ENCODE results near the gene EFCAB13.
A peak's percentile ranks its signal among the peaks of the same experiment; 100 is the strongest.

- TF ChIP-seq, protein P1, sequence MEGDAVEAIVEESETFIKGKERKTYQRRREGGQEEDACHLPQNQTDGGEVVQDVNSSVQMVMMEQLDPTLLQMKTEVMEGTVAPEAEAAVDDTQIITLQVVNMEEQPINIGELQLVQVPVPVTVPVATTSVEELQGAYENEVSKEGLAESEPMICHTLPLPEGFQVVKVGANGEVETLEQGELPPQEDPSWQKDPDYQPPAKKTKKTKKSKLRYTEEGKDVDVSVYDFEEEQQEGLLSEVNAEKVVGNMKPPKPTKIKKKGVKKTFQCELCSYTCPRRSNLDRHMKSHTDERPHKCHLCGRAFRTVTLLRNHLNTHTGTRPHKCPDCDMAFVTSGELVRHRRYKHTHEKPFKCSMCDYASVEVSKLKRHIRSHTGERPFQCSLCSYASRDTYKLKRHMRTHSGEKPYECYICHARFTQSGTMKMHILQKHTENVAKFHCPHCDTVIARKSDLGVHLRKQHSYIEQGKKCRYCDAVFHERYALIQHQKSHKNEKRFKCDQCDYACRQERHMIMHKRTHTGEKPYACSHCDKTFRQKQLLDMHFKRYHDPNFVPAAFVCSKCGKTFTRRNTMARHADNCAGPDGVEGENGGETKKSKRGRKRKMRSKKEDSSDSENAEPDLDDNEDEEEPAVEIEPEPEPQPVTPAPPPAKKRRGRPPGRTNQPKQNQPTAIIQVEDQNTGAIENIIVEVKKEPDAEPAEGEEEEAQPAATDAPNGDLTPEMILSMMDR (IDR thresholded peaks at IDR 0.05): no peak
- TF ChIP-seq POLR2AphosphoS5 (IDR thresholded peaks at IDR 0.05) (peak; percentile 66 to 82 (median 74)), POLR2A (IDR thresholded peaks at IDR 0.05) (no peak)
These were observed 44.5 kb upstream of the EFCAB13 start for GRCh38 chr17:47279062-47279801.
